Activated naive CD8-positive, alpha-beta T cell treated with anti-CD3 and anti-CD28 coated beads for 36 hours (primary cell): ENCODE data around the gene NUPR1. TPM values are rescaled to one million over a fixed set of nuclear protein-coding genes. Genes with fewer than 3 reads are reported as not detected.
"Not testable (repeated sequence)": the region's sequence is repeated elsewhere in the genome, so short reads cannot be mapped to it uniquely, and the experiment has no call there.

Source experiments
- DNase-seq: peaks from one replicate; pipeline ENCODE4 v3.0.0; 2021
- H3K27ac Mint-ChIP-seq: one replicate; pipeline ENCODE4 v1.8.0; 2022; ENCODE audit warnings: mild to moderate bottlenecking, moderate library complexity, mixed read lengths
- H3K27me3 Mint-ChIP-seq: one replicate; pipeline ENCODE4 v1.8.0; 2022; ENCODE audit warnings: mild to moderate bottlenecking, mixed read lengths
- H3K36me3 Mint-ChIP-seq: one replicate; pipeline ENCODE4 v1.8.0; 2021; ENCODE audit warnings: mild to moderate bottlenecking, mixed read lengths
- H3K4me1 Mint-ChIP-seq: one replicate; pipeline ENCODE4 v1.8.0; 2021; ENCODE audit warnings: mixed read lengths
- H3K4me3 Mint-ChIP-seq: one replicate; pipeline ENCODE4 v1.8.0; 2022; ENCODE audit warnings: mild to moderate bottlenecking, moderate library complexity, mixed read lengths
- H3K9me3 Mint-ChIP-seq: one replicate; pipeline ENCODE4 v1.8.0; 2022; ENCODE audit warnings: mixed read lengths
- total RNA-seq, 2 experiments: library from RNA; stranded (reverse); gene quantifications; one replicate each; pipeline ENCODE4 v1.2.3, GENCODE V29; 2021

Gene NUPR1
- total RNA-seq, 2 experiments from 2014 or later = not detected

GRCh38 chr16:28498666-28499381, 40.0 kb downstream of the NUPR1 start:
- peaks cover 30% of the 10 kb centered on the region for H3K4me1 Mint-ChIP-seq
- no peaks in the 10 kb centered on the region for H3K9me3 Mint-ChIP-seq
- DNase-seq = no peak
- no peak overlapping the region for H3K4me3 Mint-ChIP-seq
- no peaks in the 10 kb centered on the region for H3K27me3 Mint-ChIP-seq
- no peak overlapping the region for H3K27ac Mint-ChIP-seq
- H3K36me3 Mint-ChIP-seq = peaks cover 2% of the 10 kb centered on the region

GRCh38 chr16:28497861-28498599, 40.7 kb downstream of the NUPR1 start:
- peaks cover 38% of the 10 kb centered on the region for H3K4me1 Mint-ChIP-seq
- no peak overlapping the region for H3K4me3 Mint-ChIP-seq
- H3K9me3 Mint-ChIP-seq = no peaks in the 10 kb centered on the region
- no peak for DNase-seq
- peaks cover 2% of the 10 kb centered on the region for H3K36me3 Mint-ChIP-seq
- H3K27me3 Mint-ChIP-seq = no peaks in the 10 kb centered on the region
- no peak overlapping the region for H3K27ac Mint-ChIP-seq

- no peak for DNase-seq
- H3K9me3 Mint-ChIP-seq = no peaks in the 10 kb centered on the region
- no peaks in the 10 kb centered on the region for H3K27me3 Mint-ChIP-seq
- peaks cover 2% of the 10 kb centered on the region for H3K36me3 Mint-ChIP-seq
- H3K27ac Mint-ChIP-seq = no peak overlapping the region
- peaks cover 41% of the 10 kb centered on the region for H3K4me1 Mint-ChIP-seq
- H3K4me3 Mint-ChIP-seq = no peak overlapping the region
Measured at GRCh38 chr16:28497386-28497785, 41.4 kb downstream of the NUPR1 start.

GRCh38 chr16:28496844-28497243, 41.9 kb downstream of the NUPR1 start:
- DNase-seq = no peak
- Mint-ChIP-seq H3K36me3 (peaks cover 2% of the 10 kb centered on the region), H3K4me1 (peaks cover 41% of the 10 kb centered on the region), H3K4me3 (no peak overlapping the region), H3K27me3 (no peaks in the 10 kb centered on the region), H3K9me3 (no peaks in the 10 kb centered on the region), H3K27ac (no peak overlapping the region)

- Mint-ChIP-seq H3K36me3 (peaks cover 2% of the 10 kb centered on the region), H3K4me3 (peak overlapping the region; percentile 93), H3K4me1 (peaks cover 41% of the 10 kb centered on the region), H3K9me3 (no peaks in the 10 kb centered on the region), H3K27ac (peak overlapping the region; percentile 98), H3K27me3 (no peaks in the 10 kb centered on the region)
- no peak for DNase-seq
Measured at GRCh38 chr16:28495795-28496749, 42.7 kb downstream of the NUPR1 start.

GRCh38 chr16:28495098-28495793, 43.5 kb downstream of the NUPR1 start:
- peaks cover 2% of the 10 kb centered on the region for H3K36me3 Mint-ChIP-seq
- H3K27me3 Mint-ChIP-seq = no peaks in the 10 kb centered on the region
- peak overlapping the region; percentile 93 for H3K4me3 Mint-ChIP-seq
- DNase-seq = no peak
- no peaks in the 10 kb centered on the region for H3K9me3 Mint-ChIP-seq
- H3K27ac Mint-ChIP-seq = peak overlapping the region; percentile 98
- H3K4me1 Mint-ChIP-seq = peaks cover 37% of the 10 kb centered on the region

- DNase-seq = peak; percentile 88
- H3K4me3 Mint-ChIP-seq = peak within 1 kb of the TSS; percentile 93
- H3K27ac Mint-ChIP-seq = peak within 1 kb of the TSS; percentile 98
- H3K4me1 Mint-ChIP-seq = peaks cover 40% of the 10 kb centered on the region
- no peaks in the 10 kb centered on the region for H3K27me3 Mint-ChIP-seq
- peaks cover 5% of the 10 kb centered on the region for H3K36me3 Mint-ChIP-seq
- no peaks in the 10 kb centered on the region for H3K9me3 Mint-ChIP-seq
Measured at GRCh38 chr16:28494121-28494851, 44.5 kb downstream of the NUPR1 start, which contains the start of gene APOBR. Gene APOBR, plus strand, starts transcription at chr16:28494643. Its CDS starts 39 bp downstream, at chr16:28494682.

GRCh38 chr16:28492511-28492910, 46.3 kb downstream of the NUPR1 start:
- Mint-ChIP-seq H3K4me3 (peak overlapping the region; percentile 93), H3K36me3 (peaks cover 13% of the 10 kb centered on the region), H3K27me3 (no peaks in the 10 kb centered on the region), H3K9me3 (no peaks in the 10 kb centered on the region), H3K4me1 (peaks cover 49% of the 10 kb centered on the region), H3K27ac (peak overlapping the region; percentile 100)
- no peak for DNase-seq

- Mint-ChIP-seq H3K36me3 (peaks cover 13% of the 10 kb centered on the region), H3K9me3 (no peaks in the 10 kb centered on the region), H3K27me3 (no peaks in the 10 kb centered on the region), H3K4me1 (peaks cover 52% of the 10 kb centered on the region), H3K4me3 (peak within 1 kb of the TSS; percentile 93), H3K27ac (peak within 1 kb of the TSS; percentile 100)
- peak; percentile 87 for DNase-seq
Measured at GRCh38 chr16:28491970-28492474, 46.8 kb downstream of the NUPR1 start, which contains the start of gene CLN3. Gene CLN3, minus strand, starts transcription at chr16:28492074. Its CDS starts 315 bp downstream, at chr16:28491759.

GRCh38 chr16:28491230-28491969, 47.4 kb downstream of the NUPR1 start:
- Mint-ChIP-seq H3K27ac (peak overlapping the region; percentile 100), H3K4me1 (peaks cover 50% of the 10 kb centered on the region), H3K9me3 (no peaks in the 10 kb centered on the region), H3K27me3 (no peaks in the 10 kb centered on the region), H3K4me3 (peak overlapping the region; percentile 93), H3K36me3 (peaks cover 16% of the 10 kb centered on the region)
- no peak for DNase-seq

GRCh38 chr16:28486266-28486665, 52.5 kb downstream of the NUPR1 start:
- peaks cover 16% of the 10 kb centered on the region for H3K4me1 Mint-ChIP-seq
- no peak overlapping the region for H3K27ac Mint-ChIP-seq
- no peak for DNase-seq
- H3K9me3 Mint-ChIP-seq = no peaks in the 10 kb centered on the region
- H3K36me3 Mint-ChIP-seq = peaks cover 19% of the 10 kb centered on the region
- H3K27me3 Mint-ChIP-seq = no peaks in the 10 kb centered on the region
- no peak overlapping the region for H3K4me3 Mint-ChIP-seq

GRCh38 chr16:28483361-28483760, 55.4 kb downstream of the NUPR1 start:
- H3K27ac Mint-ChIP-seq = peak overlapping the region; percentile 51
- not testable (repeated sequence) for H3K27me3 Mint-ChIP-seq, H3K36me3 Mint-ChIP-seq, H3K4me1 Mint-ChIP-seq, H3K9me3 Mint-ChIP-seq, H3K4me3 Mint-ChIP-seq, DNase-seq
